ENCODE measurements around the gene CADPS2. TPM values are rescaled to one million over a fixed set of nuclear protein-coding genes. Genes with fewer than 3 reads are reported as not detected.

The CADPS2 gene
- total RNA-seq, 1 experiment from 2014 or later, result 12.2 TPM

GRCh38 chr7:122416336-122416735, 469.9 kb downstream of the CADPS2 start:
- POLR2A ChIA-PET, result no interaction called here
- no peak for DNase-seq (ENCODE audit: low spot score)
- peak overlapping the region; percentile 0; the same call in 1 of the 2 replicates for H3K27ac Mint-ChIP-seq
- H3K4me1 Mint-ChIP-seq, result peaks cover 33% of the 10 kb centered on the region
- H3K36me3 Mint-ChIP-seq, result no peaks in the 10 kb centered on the region
- no peak for ATAC-seq
- CTCF ChIA-PET, result interaction anchor here (0.9 to 1.6 kb wide), 8 partner anchors 9 to 116 kb away, joined by 3 to 6 read pairs (median 4); no protein-coding TSS in a partner anchor
- H3K9me3 Mint-ChIP-seq, result no peaks in the 10 kb centered on the region
- no peak for TF ChIP-seq NR1H2 (CRISPR knock-in tag; IDR thresholded peaks at IDR 0.05)
- TF ChIP-seq RELA (CRISPR knock-in tag; IDR thresholded peaks at IDR 0.05; ENCODE audit: borderline replicate concordance), result no peak
- TF ChIP-seq AFF4 (CRISPR knock-in tag; IDR thresholded peaks at IDR 0.05; ENCODE audit: borderline replicate concordance), result no peak
- TF ChIP-seq FOXJ3 (CRISPR knock-in tag; IDR thresholded peaks at IDR 0.05; ENCODE audit: borderline replicate concordance), result no peak
- TF ChIP-seq CBFB (CRISPR knock-in tag; IDR thresholded peaks at IDR 0.05; ENCODE audit: low read depth), result no peak
- TF ChIP-seq NR3C1 (CRISPR knock-in tag; conservative IDR thresholded peaks at IDR 0.05; ENCODE audit: low read depth), result no peak
- no peak for TF ChIP-seq EMX1 (CRISPR knock-in tag; IDR thresholded peaks at IDR 0.05)
- TF ChIP-seq OVOL2 (CRISPR knock-in tag; IDR thresholded peaks at IDR 0.05; ENCODE audit: borderline replicate concordance), result no peak
- TF ChIP-seq HMGXB4 (CRISPR knock-in tag; IDR thresholded peaks at IDR 0.05), result no peak
- no peak for TF ChIP-seq ZNF121 (CRISPR knock-in tag; IDR thresholded peaks at IDR 0.05)
- TF ChIP-seq ZNF138 (CRISPR knock-in tag; conservative IDR thresholded peaks at IDR 0.05), result no peak
- no peak for TF ChIP-seq FOXP4 (CRISPR knock-in tag; IDR thresholded peaks at IDR 0.05)
- no peaks in the 10 kb centered on the region for H3K27me3 Mint-ChIP-seq (ENCODE audit: low read depth)
- H3K4me3 Mint-ChIP-seq, result no peak overlapping the region

GRCh38 chr7:122415510-122415909, 470.8 kb downstream of the CADPS2 start:
- ChIA-PET CTCF (interaction anchor here (0.6 to 1.6 kb wide), 21 partner anchors 10 to 335 kb away, joined by 3 to 6 read pairs (median 3); partner anchors contain the start of gene FEZF1), POLR2A (interaction anchor here (0.7 kb wide), 2 partner anchors 14 to 271 kb away, joined by 4 to 5 read pairs; no protein-coding TSS in a partner anchor)
- H3K27me3 Mint-ChIP-seq (ENCODE audit: low read depth), result no peaks in the 10 kb centered on the region
- H3K36me3 Mint-ChIP-seq, result no peaks in the 10 kb centered on the region
- H3K4me1 Mint-ChIP-seq, result peaks cover 33% of the 10 kb centered on the region
- no peak for ATAC-seq
- H3K4me3 Mint-ChIP-seq, result no peak overlapping the region
- DNase-seq (ENCODE audit: low spot score), result no peak
- no peak overlapping the region for H3K27ac Mint-ChIP-seq
- TF ChIP-seq ZNF263 (CRISPR knock-in tag; IDR thresholded peaks at IDR 0.05; ENCODE audit: low read depth) (no peak), ERG (CRISPR knock-in tag; IDR thresholded peaks at IDR 0.05) (no peak), KAT7 (CRISPR knock-in tag; IDR thresholded peaks at IDR 0.05; ENCODE audit: borderline replicate concordance) (no peak), NR3C1 (CRISPR knock-in tag; conservative IDR thresholded peaks at IDR 0.05; ENCODE audit: low read depth) (no peak), TEAD1 (CRISPR knock-in tag; IDR thresholded peaks at IDR 0.05) (no peak)
- no peaks in the 10 kb centered on the region for H3K9me3 Mint-ChIP-seq

All from WTC11 (cell line).